ENCODE measurements around the gene POLDIP2. TPM values are rescaled to one million over a fixed set of nuclear protein-coding genes. Genes with fewer than 3 reads are reported as not detected.
"Not testable (repeated sequence)": the region's sequence is repeated elsewhere in the genome, so short reads cannot be mapped to it uniquely, and the experiment has no call there.

POLDIP2 gene
- total and polyA plus RNA-seq, 2 donors from 2014 or later = 84.9 to 174 TPM

DNA sequence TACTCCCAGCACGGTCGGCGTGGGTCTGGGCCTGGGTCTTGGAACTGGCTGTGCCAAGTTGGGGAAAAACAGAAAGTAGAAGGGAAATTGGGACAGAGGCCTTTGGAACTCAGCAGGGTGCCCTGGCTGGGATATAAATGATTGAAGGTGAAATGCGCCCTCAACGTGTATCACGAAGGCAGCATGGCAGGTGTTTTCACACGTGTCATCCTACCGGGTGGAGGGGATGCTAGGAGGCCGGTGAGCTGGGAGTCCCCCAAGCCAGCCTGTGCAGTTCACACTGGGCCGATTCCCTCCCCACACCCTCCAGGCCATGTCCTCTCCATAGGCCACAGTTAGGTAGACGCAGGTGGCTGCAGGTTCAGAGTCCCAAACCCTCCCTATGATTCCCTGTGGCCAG is 15.8 kb downstream of the POLDIP2 start:
- Histone ChIP-seq H3K4me3 (ENCODE audit: low read length in 3 of 3) (no peak overlapping the region), H3K27me3 (ENCODE audit: control insufficient read depth, insufficient read depth, low read length) (no peaks in the 10 kb centered on the region), H3K36me3 (ENCODE audit: control insufficient read depth in 2 of 3, insufficient read depth in 3 of 3, low read length in 3 of 3) (peaks cover 3 to 55% (median 38%) of the 10 kb centered on the region in 3 donors), H3K27ac (ENCODE audit: low read depth in 2 of 2, low read length in 2 of 2) (no peak overlapping the region), H3K9ac (ENCODE audit: low read length in 3 of 3) (no peak overlapping the region), H3K9me3 (ENCODE audit: control insufficient read depth in 2 of 3, insufficient read depth in 1 of 3, low read length in 3 of 3) (no peaks in the 10 kb centered on the region), H3K4me1 (ENCODE audit: control insufficient read depth in 2 of 3, insufficient read depth in 2 of 3, low read depth in 1 of 3, low read length in 3 of 3) (peaks cover 0 to 22% (median 15%) of the 10 kb centered on the region in 3 donors)
- no peak for FAIRE-seq
- TF ChIP-seq, protein P1, sequence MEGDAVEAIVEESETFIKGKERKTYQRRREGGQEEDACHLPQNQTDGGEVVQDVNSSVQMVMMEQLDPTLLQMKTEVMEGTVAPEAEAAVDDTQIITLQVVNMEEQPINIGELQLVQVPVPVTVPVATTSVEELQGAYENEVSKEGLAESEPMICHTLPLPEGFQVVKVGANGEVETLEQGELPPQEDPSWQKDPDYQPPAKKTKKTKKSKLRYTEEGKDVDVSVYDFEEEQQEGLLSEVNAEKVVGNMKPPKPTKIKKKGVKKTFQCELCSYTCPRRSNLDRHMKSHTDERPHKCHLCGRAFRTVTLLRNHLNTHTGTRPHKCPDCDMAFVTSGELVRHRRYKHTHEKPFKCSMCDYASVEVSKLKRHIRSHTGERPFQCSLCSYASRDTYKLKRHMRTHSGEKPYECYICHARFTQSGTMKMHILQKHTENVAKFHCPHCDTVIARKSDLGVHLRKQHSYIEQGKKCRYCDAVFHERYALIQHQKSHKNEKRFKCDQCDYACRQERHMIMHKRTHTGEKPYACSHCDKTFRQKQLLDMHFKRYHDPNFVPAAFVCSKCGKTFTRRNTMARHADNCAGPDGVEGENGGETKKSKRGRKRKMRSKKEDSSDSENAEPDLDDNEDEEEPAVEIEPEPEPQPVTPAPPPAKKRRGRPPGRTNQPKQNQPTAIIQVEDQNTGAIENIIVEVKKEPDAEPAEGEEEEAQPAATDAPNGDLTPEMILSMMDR (IDR thresholded peaks at IDR 0.05; ENCODE audit: borderline replicate concordance, extremely low read depth, insufficient read depth) = no peak
- DNase-seq = no peak
- intact Hi-C loops (cut with DNase I) = no loop called here

DNA sequence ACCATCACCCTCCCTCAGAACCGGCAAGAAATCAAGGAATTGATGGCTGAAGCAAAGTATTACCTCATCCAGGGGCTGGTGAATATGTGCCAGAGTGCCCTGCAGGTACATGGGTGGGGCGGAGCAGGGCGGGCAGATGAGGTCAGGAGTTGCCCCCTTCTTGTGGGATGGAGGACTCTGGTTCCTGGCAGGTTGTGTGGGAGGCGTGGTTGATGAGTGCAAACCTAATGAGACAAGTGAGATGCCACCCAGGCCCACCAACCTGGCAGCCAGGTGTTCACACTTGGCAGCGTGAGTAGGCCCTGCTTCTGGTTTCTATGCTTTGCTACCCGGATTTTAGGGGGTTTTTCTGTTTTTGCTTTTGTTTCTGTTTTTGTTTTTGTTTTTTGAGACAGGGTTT is 17.0 kb downstream of the POLDIP2 start:
- Histone ChIP-seq H3K36me3 (ENCODE audit: control insufficient read depth in 2 of 3, insufficient read depth in 3 of 3, low read length in 3 of 3) (peaks cover 3 to 44% (median 34%) of the 10 kb centered on the region in 3 donors), H3K27ac (ENCODE audit: low read depth in 2 of 2, low read length in 2 of 2) (no peak overlapping the region)

DNA sequence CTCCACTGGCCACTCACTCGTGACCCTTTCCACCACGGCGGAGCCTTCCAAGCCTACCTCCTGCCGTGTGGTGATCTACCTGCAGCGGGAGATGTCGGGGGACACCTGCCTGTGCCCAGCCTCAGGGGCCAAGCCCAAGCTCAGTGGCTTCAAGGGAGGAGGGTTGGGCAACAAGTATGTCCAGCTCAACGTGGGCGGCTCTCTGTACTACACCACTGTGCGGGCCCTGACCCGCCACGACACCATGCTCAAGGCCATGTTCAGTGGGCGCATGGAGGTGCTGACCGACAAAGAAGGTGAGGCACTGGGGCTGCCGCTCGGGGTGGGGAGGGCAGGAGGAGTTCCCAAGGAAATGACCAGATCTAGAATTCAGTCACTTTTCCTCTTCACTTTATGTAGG is 17.9 kb downstream of the POLDIP2 start:
- FAIRE-seq (no peak), DNase-seq (peak in 1 of 5 donors; percentile 58)
- intact Hi-C loops (cut with DNase I) = no loop called here
- peaks cover 3 to 36% (median 26%) of the 10 kb centered on the region in 3 donors for H3K36me3 ChIP-seq (ENCODE audit: control insufficient read depth in 2 of 3, insufficient read depth in 3 of 3, low read length in 3 of 3)
- H3K27ac ChIP-seq (ENCODE audit: low read depth in 2 of 2, low read length in 2 of 2) = no peak overlapping the region
- H3K9me3 ChIP-seq (ENCODE audit: control insufficient read depth in 2 of 3, insufficient read depth in 1 of 3, low read length in 3 of 3) = no peaks in the 10 kb centered on the region
- TF ChIP-seq, protein P1 (IDR thresholded peaks at IDR 0.05; ENCODE audit: borderline replicate concordance, extremely low read depth, insufficient read depth) = no peak
- no peak overlapping the region for H3K9ac ChIP-seq (ENCODE audit: low read length in 3 of 3)
- H3K27me3 ChIP-seq (ENCODE audit: control insufficient read depth, insufficient read depth, low read length) = no peaks in the 10 kb centered on the region
- peaks cover 3 to 11% (median 9%) of the 10 kb centered on the region in 3 donors for H3K4me1 ChIP-seq (ENCODE audit: control insufficient read depth in 2 of 3, insufficient read depth in 2 of 3, low read depth in 1 of 3, low read length in 3 of 3)
- H3K4me3 ChIP-seq (ENCODE audit: low read length in 3 of 3) = no peak overlapping the region

More for the DNA sequence above, 17.0 kb downstream of the POLDIP2 start:
- FAIRE-seq (no peak), DNase-seq (peak in 1 of 5 donors; percentile 58)
- intact Hi-C loops (cut with DNase I) = no loop called here
- TF ChIP-seq, protein P1 (IDR thresholded peaks at IDR 0.05; ENCODE audit: borderline replicate concordance, extremely low read depth, insufficient read depth) = no peak
- no peak overlapping the region for H3K9ac ChIP-seq (ENCODE audit: low read length in 3 of 3)
- H3K9me3 ChIP-seq (ENCODE audit: control insufficient read depth in 2 of 3, insufficient read depth in 1 of 3, low read length in 3 of 3) = no peaks in the 10 kb centered on the region
- no peak overlapping the region for H3K4me3 ChIP-seq (ENCODE audit: low read length in 3 of 3)
- no peaks in the 10 kb centered on the region for H3K27me3 ChIP-seq (ENCODE audit: control insufficient read depth, insufficient read depth, low read length)
- peaks cover 0 to 12% (median 9%) of the 10 kb centered on the region in 3 donors for H3K4me1 ChIP-seq (ENCODE audit: control insufficient read depth in 2 of 3, insufficient read depth in 2 of 3, low read depth in 1 of 3, low read length in 3 of 3)

DNA sequence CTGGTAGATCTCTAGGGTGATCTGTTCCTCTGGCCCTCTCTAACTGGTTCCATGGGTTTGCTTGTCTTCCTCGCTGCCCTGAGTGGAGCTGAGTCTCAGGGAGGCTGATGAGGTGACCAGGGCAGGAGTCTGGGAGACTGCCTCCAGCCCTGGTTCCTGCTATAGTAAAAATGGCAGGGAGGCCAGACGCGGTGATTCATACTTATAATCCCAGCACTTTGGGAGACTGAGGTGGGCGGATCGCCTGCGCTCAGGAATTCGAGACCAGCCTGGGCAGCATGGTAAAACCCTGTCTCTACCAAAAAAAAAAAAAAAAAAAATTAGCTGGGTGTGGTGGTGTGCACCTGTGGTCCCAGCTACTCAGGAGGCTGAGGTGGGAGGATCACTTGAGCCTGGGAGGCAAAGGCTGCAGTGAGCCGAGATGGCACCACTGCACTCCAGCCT is 18.5 kb downstream of the POLDIP2 start:
- H3K4me3 ChIP-seq (ENCODE audit: low read length in 3 of 3); H3K9me3 ChIP-seq (ENCODE audit: control insufficient read depth in 2 of 3, insufficient read depth in 1 of 3, low read length in 3 of 3); H3K27ac ChIP-seq (ENCODE audit: low read depth in 2 of 2, low read length in 2 of 2); FAIRE-seq; H3K9ac ChIP-seq (ENCODE audit: low read length in 3 of 3); intact Hi-C loops (cut with DNase I); H3K27me3 ChIP-seq (ENCODE audit: control insufficient read depth, insufficient read depth, low read length): not testable (repeated sequence)
- Histone ChIP-seq H3K36me3 (ENCODE audit: control insufficient read depth in 2 of 3, insufficient read depth in 3 of 3, low read length in 3 of 3) (peaks cover 3 to 30% (median 22%) of the 10 kb centered on the region in 3 donors), H3K4me1 (ENCODE audit: control insufficient read depth in 2 of 3, insufficient read depth in 2 of 3, low read depth in 1 of 3, low read length in 3 of 3) (peaks cover 6 to 17% (median 13%) of the 10 kb centered on the region in 3 donors)
- peak in 1 of 5 donors; percentile 41 for DNase-seq

Measured in kidney (tissue), 14 donors.